HG03378 (cell line): ENCODE measurements around the gene CDK9.

Source experiments
- ATAC-seq: cut with Tn5 transposase; IDR thresholded peaks from one replicate; pipeline ENCODE4 v1.9.1; 2021; ENCODE audit warnings: mild to moderate bottlenecking, moderate library complexity; ENCODE audit not compliant: unreplicated experiment

Gene CDK9

DNA sequence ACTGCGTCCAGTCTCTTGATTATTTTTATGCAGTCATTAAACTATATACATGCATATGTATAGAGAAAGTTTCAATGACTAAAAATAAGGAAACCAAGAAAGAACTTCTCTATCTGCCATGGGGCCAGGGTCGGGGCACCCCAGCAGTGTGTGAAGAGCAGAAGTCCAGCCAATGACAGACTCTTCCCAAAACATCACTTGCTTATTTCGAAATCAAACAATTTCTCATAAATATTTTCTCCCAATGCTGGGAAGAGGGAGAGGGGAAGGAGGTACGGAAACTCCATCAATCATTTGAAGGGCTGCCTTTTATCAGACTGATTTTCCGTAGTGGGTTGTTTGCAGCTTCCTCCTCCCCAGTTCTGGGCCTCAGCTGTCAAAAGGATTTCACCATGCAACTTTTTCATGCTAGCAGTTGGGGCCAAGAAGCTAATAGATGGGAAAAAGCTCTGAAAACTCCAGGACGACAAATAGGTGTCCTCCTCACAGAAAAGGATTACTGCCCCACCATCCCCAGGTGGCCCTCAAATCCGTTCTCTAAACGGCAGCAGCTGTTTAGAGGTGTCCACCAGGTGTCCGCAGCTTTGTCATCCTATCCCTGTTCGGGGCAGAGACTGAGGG, 16.2 kb downstream of the CDK9 start:
- ATAC-seq: no peak

DNA sequence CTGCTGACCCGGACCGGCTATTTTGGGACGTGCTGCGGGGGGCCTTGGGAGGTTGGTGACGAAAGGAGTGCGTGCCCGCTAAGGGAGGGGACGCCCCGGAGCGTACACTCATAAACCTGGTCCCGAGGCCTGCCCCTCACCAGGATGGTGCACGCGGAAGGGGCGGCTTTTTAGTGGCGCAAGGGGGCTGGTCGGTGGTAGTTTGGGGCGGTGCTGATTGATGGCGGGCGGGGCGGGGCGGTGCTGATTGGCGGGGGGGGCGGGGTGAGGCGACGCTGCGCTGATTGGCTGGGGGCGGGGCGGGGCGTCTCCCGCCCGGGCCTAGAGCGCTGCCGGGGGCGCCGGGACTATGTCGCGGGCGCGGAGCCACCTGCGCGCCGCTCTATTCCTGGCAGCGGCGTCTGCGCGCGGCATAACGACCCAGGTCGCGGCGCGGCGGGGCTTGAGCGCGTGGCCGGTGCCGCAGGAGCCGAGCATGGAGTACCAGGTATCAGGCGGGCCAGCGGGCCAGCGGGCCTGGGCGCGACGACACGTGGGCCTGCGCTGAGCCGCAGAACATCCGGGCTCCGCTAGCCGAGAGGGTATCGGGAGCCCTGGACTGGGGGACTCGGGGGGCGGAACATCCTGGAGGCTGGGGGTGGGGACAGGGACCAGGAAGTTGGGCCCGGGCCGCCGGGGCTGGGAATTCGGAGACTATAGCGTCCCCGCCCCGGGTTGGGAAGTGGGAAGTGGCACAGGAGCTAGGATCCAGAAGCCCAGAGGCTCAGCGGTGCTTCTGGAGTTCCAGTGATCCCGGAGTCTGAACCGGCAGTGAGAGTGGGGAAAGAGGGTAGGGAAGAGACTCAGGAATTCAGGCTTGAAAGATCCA, 17.0 kb downstream of the CDK9 start, which contains the start of gene FPGS:
TSS of gene FPGS (plus strand) at position 307 of the 868 bp plus-strand sequence. CDS start at position 350, 43 bp downstream.
- peak; percentile 55 for ATAC-seq

DNA sequence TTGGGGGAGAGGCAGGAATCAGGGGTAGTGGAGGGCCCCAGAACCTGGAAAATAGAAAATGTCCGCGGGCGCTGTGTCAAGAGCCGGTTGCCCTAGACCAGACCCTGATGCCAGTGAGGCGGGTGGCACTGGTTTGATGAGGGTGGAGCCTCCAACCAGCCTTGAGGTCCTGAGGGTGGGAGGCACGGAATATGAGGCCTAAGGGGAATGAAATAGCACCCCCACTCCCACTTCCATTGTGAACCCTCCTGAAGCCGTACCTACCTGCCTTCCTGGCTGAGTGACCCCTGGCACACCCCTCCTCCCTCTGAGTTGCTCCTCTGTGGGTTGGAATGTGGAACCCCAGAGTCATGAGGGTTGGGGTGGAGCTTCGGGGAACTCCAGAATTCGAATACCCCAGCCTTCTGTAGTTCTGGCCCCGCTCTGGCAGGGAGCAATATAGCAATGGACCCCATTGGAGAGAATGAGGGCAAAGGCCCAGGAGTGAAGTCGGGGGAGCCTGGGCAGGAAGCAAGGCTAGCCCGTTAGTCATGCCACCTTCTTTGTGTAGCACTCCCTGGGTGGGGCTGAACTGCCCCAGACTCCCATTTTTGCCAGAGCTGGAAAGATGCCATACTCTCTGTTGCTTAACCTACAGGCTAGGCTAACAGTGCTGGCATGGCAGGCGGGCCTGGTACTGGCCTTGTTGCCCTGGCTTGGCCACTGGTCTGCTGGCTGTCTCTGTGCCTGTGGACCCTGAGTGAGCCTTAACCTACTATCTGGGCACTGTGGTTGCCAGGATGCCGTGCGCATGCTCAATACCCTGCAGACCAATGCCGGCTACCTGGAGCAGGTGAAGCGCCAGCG, 17.9 kb downstream of the CDK9 start:
- no peak for ATAC-seq

DNA sequence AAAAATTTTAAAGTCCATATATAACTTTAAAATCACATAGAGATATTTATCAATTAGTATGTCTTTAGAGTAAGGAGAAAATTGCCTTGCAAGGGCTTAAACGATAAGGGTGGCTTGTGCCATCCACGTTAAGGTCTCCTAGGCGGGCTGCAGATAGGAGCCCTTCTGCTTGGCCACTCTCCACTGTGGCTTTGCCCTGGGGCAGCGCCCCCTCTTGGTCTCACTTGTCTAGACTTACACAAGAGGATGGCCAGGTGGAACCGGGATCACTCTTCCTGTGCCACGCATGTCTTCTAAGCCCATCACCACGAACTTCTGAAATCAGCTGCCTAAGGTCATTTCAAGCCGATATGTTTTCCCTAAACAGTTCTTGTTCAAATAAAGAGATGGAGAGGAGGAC, 19.8 kb downstream of the CDK9 start:
- no peak for ATAC-seq

DNA sequence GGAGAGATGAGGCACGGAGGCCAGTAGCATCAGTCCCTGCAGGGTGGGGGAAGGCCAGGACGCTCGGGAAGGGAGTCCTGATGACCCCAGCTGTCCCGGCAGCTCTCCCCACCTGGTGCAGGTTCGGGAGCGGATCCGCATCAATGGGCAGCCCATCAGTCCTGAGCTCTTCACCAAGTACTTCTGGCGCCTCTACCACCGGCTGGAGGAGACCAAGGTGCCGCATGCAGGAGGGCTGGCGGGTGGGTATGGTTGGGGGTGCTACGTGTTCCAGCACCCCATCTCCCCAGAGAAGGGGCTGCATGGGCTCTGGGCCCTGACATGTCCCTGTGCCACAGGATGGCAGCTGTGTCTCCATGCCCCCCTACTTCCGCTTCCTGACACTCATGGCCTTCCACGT, 21.0 kb downstream of the CDK9 start:
- no peak for ATAC-seq

DNA sequence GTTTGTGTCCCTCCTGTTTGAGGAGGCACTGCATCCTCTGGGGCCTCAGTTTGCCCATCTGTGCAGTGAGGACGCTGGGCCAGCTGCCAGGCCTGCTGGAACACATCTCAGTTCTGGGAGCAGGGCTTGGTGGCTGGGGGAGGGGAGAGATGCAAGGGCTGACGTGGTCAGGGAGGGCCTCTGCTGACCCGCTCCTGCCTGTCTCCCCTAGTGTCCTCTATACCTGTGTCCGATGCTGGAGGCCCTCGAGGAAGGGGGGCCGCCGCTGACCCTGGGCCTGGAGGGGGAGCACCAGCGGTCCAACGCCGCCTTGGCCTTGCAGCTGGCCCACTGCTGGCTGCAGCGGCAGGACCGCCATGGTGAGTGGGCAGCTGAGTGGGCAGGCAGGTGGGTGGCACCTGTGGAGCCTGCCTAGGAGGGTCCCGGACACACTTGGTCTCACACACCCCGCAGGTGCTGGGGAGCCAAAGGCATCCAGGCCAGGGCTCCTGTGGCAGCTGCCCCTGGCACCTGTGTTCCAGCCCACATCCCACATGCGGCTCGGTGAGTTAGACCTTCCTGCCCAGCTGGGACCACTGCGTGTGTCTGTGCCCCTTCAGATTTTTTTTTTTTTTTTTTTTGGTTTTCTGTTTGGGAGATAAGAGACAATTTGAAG, 22.6 kb downstream of the CDK9 start:
- no peak for ATAC-seq

DNA sequence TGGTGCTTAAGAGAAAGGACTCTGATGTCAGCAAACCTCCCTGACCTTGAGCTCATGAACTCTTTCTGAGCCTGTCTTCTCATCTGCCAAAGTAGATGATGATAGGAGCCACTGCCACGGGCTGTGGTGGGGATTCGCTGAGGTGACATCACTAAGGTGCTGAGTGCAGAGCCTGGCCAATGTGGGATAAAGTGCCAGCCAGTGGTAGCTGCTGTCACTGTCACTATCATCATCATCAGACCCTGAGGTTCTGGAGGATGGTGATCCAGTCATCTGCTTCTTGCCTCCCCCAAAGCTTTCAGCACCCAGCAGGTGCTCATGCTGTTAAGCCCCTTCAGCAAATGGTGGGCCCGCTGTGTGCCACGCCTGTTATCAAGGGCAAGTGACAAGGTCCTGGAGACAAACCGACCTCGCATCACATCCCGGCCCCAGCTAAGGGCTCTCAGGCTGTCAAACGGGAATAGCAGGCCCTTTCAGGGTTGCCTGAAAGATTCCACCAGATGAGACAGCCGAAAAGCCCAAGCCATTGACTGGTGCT, 23.2 kb downstream of the CDK9 start:
- no peak for ATAC-seq

DNA sequence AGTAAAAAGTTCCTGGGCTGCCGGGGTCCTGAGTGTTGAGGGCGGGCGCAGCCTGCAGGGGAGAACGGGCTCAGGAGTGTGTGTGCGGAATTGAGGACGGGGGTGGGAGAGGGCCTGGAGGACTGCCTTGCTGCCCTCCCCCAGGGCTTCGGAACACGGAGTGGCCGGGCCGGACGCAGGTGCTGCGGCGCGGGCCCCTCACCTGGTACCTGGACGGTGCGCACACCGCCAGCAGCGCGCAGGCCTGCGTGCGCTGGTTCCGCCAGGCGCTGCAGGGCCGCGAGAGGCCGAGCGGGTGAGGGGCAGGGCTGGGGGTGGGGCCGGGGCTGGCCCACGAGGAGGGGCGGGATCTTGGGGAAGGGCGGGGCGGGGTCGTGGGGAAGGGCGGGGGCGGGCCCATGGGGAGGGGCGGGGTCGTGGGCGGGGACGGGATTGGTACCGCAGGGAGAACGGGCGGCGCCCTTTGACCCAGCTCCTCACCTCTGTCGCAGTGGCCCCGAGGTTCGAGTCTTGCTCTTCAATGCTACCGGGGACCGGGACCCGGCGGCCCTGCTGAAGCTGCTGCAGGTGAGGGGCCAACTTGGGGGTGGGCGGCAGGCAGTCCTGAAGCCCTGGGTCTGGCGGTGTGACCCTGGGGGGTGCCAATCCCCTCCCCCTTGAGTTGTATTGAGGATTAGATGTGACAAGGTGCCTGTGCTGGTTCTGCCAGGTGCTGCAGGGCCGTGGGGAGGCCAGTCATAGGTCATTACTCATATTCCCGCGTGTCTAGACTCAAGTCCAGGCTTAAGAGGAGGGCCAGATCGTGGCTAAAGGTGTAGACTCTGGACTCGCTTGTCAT, 23.9 kb downstream of the CDK9 start:
- no peak for ATAC-seq

DNA sequence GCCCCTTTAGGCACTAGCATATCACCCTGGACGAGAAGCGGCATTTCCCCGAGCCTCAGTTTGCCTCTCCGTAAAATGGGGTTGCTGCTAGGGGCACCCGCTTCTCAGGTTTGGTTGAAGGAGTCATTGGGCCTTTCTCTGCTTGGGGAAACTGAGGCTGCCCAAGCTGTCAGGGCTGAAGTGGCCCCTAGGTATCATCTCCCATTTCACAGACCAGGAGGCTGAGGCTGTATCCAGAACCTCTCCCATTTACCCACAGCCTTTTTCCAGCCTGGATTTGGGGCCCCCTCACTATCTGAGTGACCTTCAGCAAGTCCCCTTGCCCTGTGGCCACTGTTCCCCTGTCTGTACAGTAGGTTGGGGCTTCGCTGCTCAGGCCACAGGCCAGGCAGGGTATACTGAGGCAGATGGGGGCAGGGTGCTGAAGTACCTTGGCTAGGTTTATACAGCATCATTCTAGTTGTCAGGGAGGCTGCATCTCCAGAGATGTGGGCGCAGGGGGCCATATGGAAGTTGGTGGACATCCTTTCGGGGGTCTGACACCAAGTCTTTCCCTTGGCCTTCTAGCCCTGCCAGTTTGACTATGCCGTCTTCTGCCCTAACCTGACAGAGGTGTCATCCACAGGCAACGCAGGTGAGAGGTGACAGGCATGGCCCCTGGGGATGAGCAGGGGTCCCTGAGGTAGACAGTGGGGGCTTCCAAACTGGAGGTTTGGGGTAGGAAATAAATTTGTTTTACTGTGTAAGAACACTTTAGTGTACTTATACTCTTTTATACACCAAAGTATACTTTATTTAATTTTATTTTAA, 24.7 kb downstream of the CDK9 start:
- ATAC-seq: no peak

DNA sequence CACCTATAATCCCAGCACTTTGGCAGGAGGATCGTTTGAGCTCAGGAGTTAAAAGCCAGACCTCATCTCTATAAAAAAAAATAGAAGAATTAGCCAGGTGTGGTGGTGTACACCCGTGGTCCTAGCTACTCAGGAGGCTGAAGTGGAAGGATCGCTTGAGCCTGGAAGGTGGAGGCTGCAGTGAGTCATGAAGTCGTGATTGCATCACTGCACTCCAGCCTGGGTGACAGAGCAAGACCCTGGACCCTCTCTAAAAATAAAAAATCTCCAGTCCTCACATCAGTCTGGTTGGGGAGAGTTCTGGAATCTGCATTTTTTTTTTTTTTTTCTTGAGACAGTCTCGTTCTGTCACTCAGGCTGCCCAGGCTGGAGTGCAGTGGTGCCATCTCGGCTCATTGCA, 26.2 kb downstream of the CDK9 start:
- no peak for ATAC-seq

DNA sequence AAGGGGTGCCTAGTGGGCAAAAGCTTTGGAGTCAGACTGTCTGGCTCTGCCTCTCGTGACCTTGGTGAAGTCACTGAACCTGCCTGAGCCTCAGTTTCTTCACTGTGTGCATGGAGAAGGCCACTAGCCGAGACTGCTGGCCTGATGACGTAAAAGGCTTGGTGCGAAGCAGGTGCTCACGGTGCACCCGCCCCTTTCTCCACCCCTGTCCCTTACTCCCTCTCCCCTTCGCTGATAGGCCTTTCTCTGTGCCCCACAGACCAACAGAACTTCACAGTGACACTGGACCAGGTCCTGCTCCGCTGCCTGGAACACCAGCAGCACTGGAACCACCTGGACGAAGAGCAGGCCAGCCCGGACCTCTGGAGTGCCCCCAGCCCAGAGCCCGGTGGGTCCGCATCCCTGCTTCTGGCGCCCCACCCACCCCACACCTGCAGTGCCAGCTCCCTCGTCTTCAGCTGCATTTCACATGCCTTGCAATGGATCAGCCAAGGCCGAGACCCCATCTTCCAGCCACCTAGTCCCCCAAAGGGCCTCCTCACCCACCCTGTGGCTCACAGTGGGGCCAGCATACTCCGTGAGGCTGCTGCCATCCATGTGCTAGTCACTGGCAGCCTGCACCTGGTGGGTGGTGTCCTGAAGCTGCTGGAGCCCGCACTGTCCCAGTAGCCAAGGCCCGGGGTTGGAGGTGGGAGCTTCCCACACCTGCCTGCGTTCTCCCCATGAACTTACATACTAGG, 27.3 kb downstream of the CDK9 start:
- ATAC-seq: no peak

DNA sequence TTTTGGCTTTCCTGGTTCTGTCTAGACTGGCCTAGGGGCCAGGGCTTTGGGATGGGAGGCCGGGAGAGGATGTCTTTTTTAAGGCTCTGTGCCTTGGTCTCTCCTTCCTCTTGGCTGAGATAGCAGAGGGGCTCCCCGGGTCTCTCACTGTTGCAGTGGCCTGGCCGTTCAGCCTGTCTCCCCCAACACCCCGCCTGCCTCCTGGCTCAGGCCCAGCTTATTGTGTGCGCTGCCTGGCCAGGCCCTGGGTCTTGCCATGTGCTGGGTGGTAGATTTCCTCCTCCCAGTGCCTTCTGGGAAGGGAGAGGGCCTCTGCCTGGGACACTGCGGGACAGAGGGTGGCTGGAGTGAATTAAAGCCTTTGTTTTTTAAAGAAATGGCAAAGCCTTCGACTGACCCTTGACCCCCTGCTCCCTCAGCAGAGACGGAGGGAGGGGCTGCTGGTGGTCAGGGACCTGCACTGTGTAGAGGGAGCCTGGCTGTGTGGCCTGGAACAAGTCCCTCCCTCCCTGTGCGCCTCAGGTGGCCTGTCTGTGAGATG, 27.9 kb downstream of the CDK9 start:
- ATAC-seq: no peak

DNA sequence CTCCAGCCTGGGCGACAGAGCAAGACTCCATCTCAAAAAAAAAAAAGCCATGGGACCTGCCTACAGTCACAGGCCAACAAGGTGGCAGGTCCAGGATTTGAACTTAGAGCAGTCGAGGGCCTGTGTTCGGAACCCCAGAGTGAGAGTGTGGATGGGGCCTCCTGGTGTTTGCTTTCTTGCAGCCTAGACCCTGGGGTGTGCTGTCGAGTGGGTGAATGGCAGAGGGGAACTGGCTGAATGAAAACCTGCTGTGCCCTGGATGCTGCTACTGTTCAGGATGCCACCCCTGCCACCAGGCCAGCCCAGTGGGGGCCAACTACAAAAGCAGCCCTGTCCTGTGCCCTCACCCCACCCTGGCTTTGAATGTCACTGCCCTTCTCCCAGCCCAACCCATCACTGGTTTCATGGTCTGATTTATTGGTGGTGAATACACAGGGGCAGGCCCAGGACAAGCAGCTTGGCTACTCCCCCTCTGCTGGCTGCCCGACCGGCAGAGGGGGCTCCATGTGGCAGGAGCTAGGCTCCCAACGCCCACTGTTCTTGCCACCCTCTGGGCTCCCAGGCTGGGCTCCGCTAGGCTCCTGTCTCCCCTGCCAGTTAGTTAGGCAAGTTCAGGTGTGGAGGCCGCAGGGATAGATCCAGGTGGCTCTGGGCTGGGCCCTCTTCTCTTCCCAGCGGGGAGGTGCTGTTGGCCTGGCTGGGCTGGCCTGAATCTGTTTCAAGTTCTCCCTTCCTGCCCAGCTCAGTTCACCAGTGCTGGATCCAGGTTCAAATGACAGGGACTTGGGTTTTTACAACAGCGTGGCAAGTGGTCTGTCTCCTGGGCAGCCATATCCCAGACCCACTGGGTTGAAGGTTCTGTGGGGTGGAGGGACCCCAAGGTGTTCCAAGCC, 29.0 kb downstream of the CDK9 start:
- ATAC-seq: no peak

DNA sequence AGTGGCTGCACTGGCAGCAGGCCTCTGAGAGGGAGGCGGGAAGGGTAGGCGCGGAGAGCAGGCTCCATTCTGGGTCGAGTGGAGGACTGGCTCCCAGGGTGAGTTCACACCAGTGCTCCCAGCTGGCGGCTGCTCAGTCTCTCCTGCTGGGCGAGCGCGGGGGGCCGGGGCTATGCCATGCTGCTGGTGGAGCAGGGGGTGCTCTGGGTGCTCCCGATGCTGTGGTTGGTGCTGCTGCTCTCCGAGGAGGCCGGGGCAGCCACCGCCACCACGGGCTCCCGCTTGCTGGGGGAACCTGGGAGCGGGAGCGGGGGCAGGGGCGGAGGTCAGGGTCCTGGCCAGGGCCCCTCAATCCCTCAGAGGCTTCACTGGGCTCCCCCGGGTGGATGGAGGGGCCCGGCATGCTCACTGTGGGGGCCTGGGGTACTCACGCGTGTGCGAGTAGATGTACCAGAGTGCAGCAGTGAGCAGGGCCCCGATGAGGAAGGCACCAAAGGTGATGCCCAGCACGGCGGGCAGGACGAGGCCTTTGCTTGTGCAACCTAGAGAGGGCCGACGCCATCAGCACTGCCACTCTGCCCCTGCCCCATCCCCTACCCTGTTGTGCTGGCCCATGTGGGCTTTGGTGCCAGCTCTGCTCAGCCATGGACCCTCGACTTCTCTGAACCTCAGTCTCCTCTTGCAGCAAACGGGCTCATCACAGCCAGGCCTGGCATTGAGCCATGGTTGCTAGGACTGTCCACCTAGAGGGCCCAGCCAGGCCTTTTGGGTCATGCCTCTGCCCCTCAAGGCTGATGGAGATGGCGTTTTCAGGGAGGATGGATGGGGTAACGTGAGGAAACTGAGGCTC, 29.9 kb downstream of the CDK9 start:
- ATAC-seq: no peak

DNA sequence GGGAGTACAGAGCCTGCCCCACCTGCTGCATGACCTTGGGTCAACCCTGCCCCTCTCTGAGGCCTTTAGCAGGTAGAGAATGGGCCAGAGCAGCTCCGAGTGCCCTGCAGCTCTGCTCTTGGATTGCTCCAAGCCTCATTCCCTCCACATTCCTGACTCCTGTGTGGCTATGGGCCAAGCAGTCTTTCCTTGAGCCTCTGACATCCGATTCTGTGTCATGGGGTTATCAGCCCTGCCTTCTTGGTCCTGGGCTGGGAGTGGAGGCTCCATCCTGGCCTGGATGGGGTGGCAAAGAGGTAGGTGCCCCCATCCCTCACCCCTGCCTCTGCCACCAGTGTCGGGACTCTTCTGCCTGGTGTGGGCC, 30.5 kb downstream of the CDK9 start:
- ATAC-seq: no peak

DNA sequence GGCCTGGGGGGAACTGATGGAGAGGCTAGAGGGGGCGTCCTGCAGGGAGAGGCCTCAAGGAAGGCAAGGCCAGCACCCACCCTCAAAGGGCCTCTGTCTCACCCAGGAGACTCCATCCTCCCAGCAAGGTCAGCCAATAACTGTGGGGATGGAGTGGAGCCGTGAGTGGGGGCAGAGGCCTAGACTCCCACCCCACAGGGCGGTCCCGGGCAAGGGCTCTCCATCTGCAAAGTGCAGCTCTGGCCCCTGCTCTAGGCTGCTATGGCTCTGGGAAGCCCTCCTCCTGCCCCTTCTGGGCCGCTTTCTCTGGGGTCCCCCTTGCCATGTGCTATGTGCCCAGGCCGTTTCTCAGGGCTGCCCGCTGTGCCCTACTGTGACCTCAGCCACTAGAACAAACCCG, 30.9 kb downstream of the CDK9 start:
- no peak for ATAC-seq
